ENCODE data around the gene ANO10. TPM values are rescaled to one million over a fixed set of nuclear protein-coding genes. Genes with fewer than 3 reads are reported as not detected.

The ANO10 gene
- total RNA-seq, 1 experiment from 2014 or later: 32.6 TPM

- no peak for TF ChIP-seq CTCF (conservative IDR thresholded peaks at IDR 0.05)
- TF ChIP-seq EZH2 (IDR thresholded peaks at IDR 0.05; ENCODE audit: low read depth): no peak
Observed at GRCh38 chr3:43399034-43399433, 222.8 kb downstream of the ANO10 start.

GRCh38 chr3:43394041-43394554, 227.7 kb downstream of the ANO10 start:
- Histone ChIP-seq H2AFZ (no peak overlapping the region), H3K27ac (no peak overlapping the region), H3K36me3 (ENCODE audit: low read depth) (no peaks in the 10 kb centered on the region), H3K4me1 (replicated peaks; ENCODE audit: insufficient read depth) (no peaks in the 10 kb centered on the region), H3K9me3 (ENCODE audit: insufficient read depth, low read depth) (no peaks in the 10 kb centered on the region), H3K9me2 (ENCODE audit: insufficient read depth) (no peaks in the 10 kb centered on the region), H3K27me3 (ENCODE audit: insufficient read depth, low read depth) (no peaks in the 10 kb centered on the region), H3K4me3 (no peak overlapping the region), H3K4me2 (no peak overlapping the region), H3K79me2 (ENCODE audit: low read depth) (no peaks in the 10 kb centered on the region), H4K20me1 (ENCODE audit: insufficient read depth) (no peaks in the 10 kb centered on the region), H3F3A (ENCODE audit: insufficient read depth, low read depth) (no peaks in the 10 kb centered on the region)
- intact Hi-C loops (cut with micrococcal nuclease; ENCODE audit: unreplicated experiment): no loop called here
- BruUV-seq (replicated peaks): no TSS peak
- ChIA-PET POLR2A (ENCODE audit: unreplicated experiment) (no interaction called here), CTCF (interaction anchor here (0.5 to 0.7 kb wide), 2 partner anchors 22 to 896 kb away, joined by 3 to 6 read pairs; no protein-coding TSS in a partner anchor)
- TF ChIP-seq EZH2 (IDR thresholded peaks at IDR 0.05; ENCODE audit: low read depth): no peak
- TF ChIP-seq CTCF (conservative IDR thresholded peaks at IDR 0.05): no peak
- DNase-seq: no peak

More at GRCh38 chr3:43399034-43399433, 222.8 kb downstream of the ANO10 start:
- no peak for DNase-seq
- CTCF ChIA-PET: no interaction called here
- H3K79me2 ChIP-seq (ENCODE audit: low read depth): no peaks in the 10 kb centered on the region
- H3K4me1 ChIP-seq (replicated peaks; ENCODE audit: insufficient read depth): no peaks in the 10 kb centered on the region
- H3K4me2 ChIP-seq: no peak overlapping the region
- no peak overlapping the region for H3K27ac ChIP-seq
- no peak overlapping the region for H3K4me3 ChIP-seq
- no peaks in the 10 kb centered on the region for H4K20me1 ChIP-seq (ENCODE audit: insufficient read depth)
- H2AFZ ChIP-seq: no peak overlapping the region
- no peaks in the 10 kb centered on the region for H3K9me3 ChIP-seq (ENCODE audit: insufficient read depth, low read depth)
- H3K36me3 ChIP-seq (ENCODE audit: low read depth): no peaks in the 10 kb centered on the region
- H3K27me3 ChIP-seq (ENCODE audit: insufficient read depth, low read depth): no peaks in the 10 kb centered on the region
- H3F3A ChIP-seq (ENCODE audit: insufficient read depth, low read depth): no peaks in the 10 kb centered on the region
- intact Hi-C loops (cut with micrococcal nuclease; ENCODE audit: unreplicated experiment): no loop called here
- no peaks in the 10 kb centered on the region for H3K9me2 ChIP-seq (ENCODE audit: insufficient read depth)
- no TSS peak for BruUV-seq (replicated peaks)
- POLR2A ChIA-PET (ENCODE audit: unreplicated experiment): no interaction called here

- POLR2A ChIA-PET (ENCODE audit: unreplicated experiment): no interaction called here
- Histone ChIP-seq H3K27me3 (ENCODE audit: insufficient read depth, low read depth) (no peaks in the 10 kb centered on the region), H3K4me1 (replicated peaks; ENCODE audit: insufficient read depth) (no peaks in the 10 kb centered on the region), H3K27ac (no peak overlapping the region), H3K79me2 (ENCODE audit: low read depth) (no peaks in the 10 kb centered on the region), H2AFZ (no peak overlapping the region), H3F3A (ENCODE audit: insufficient read depth, low read depth) (no peaks in the 10 kb centered on the region), H3K9me3 (ENCODE audit: insufficient read depth, low read depth) (no peaks in the 10 kb centered on the region), H3K36me3 (ENCODE audit: low read depth) (no peaks in the 10 kb centered on the region), H3K4me2 (no peak overlapping the region), H3K9me2 (ENCODE audit: insufficient read depth) (no peaks in the 10 kb centered on the region), H4K20me1 (ENCODE audit: insufficient read depth) (no peaks in the 10 kb centered on the region), H3K4me3 (no peak overlapping the region)
- intact Hi-C loops (cut with micrococcal nuclease; ENCODE audit: unreplicated experiment): no loop called here
- CTCF ChIA-PET: no interaction called here
- TF ChIP-seq EZH2 (IDR thresholded peaks at IDR 0.05; ENCODE audit: low read depth) (no peak), CTCF (conservative IDR thresholded peaks at IDR 0.05) (no peak)
- BruUV-seq (replicated peaks): no TSS peak
- DNase-seq: no peak
Observed at GRCh38 chr3:43391621-43392020, 230.2 kb downstream of the ANO10 start.

All from PC-9 (cell line).